NK-92 (cell line): Measurements from ENCODE around the gene CD55.
"Not testable (repeated sequence)": the region's sequence is repeated elsewhere in the genome, so short reads cannot be mapped to it uniquely, and the experiment has no call there.

Source experiments
- DNase-seq: peaks from one replicate; lab custom pipeline; 2025; ENCODE audit not compliant: unreplicated experiment; lab: John Stamatoyannopoulos, UW

The CD55 gene

GRCh38 chr1:207304710-207305488 is 16.6 kb upstream of the CD55 start:
- DNase-seq: no peak

GRCh38 chr1:207305489-207305873 is 16.0 kb upstream of the CD55 start:
- DNase-seq: no peak

- no peak for DNase-seq
Observed at GRCh38 chr1:207306023-207306422, 15.5 kb upstream of the CD55 start.

- DNase-seq: no peak
Observed at GRCh38 chr1:207306603-207307002, 14.9 kb upstream of the CD55 start.

GRCh38 chr1:207308451-207309190 is 12.9 kb upstream of the CD55 start:
- no peak for DNase-seq

- no peak for DNase-seq
Observed at GRCh38 chr1:207309745-207310273, 11.7 kb upstream of the CD55 start.

GRCh38 chr1:207311888-207312603 is 9.4 kb upstream of the CD55 start:
- no peak for DNase-seq

GRCh38 chr1:207312604-207312920 is 8.9 kb upstream of the CD55 start:
- no peak for DNase-seq

GRCh38 chr1:207313131-207313530 is 8.3 kb upstream of the CD55 start:
- no peak for DNase-seq

GRCh38 chr1:207314816-207315215 is 6.7 kb upstream of the CD55 start:
- no peak for DNase-seq

GRCh38 chr1:207315435-207315834 is 6.0 kb upstream of the CD55 start:
- DNase-seq: no peak

GRCh38 chr1:207316141-207316540 is 5.3 kb upstream of the CD55 start:
- DNase-seq: no peak

GRCh38 chr1:207316622-207317391 is 4.7 kb upstream of the CD55 start:
- no peak for DNase-seq

GRCh38 chr1:207317561-207317960 is 3.9 kb upstream of the CD55 start:
- DNase-seq: no peak

GRCh38 chr1:207318072-207318619 is 3.3 kb upstream of the CD55 start:
- DNase-seq: no peak

GRCh38 chr1:207319199-207319598 is 2.3 kb upstream of the CD55 start:
- no peak for DNase-seq

- DNase-seq: not testable (repeated sequence)
Observed at GRCh38 chr1:207320105-207320504, 1.4 kb upstream of the CD55 start.

- DNase-seq: no peak
Observed at GRCh38 chr1:207321790-207322645, 540 bp downstream of the CD55 start.

GRCh38 chr1:207323425-207324225 is 2.1 kb downstream of the CD55 start:
- no peak for DNase-seq
